GM06990 (cell line): ENCODE data around the gene RALY.

Experiments used
- DNase-seq: peaks from one replicate; pipeline ENCODE4 v3.0.0-alpha.2; 2011; ENCODE audit not compliant: insufficient read length; ENCODE audit errors: extremely low read depth
- H3K27me3 ChIP-seq: replicated peaks from 2 replicates; pipeline ENCODE4 v1.6.0; 2011; ENCODE audit warnings: low read length; ENCODE audit not compliant: control insufficient read depth, insufficient read depth
- H3K36me3 ChIP-seq: 2 replicates; pipeline ENCODE4 v1.5.1; 2011; ENCODE audit warnings: low read length; ENCODE audit not compliant: control insufficient read depth, insufficient read depth
- H3K4me3 ChIP-seq: replicated peaks from 2 replicates; pipeline ENCODE4 v1.5.1; 2011; ENCODE audit warnings: low read depth, mild to moderate bottlenecking, control low read depth, low read length
- TF ChIP-seq, protein P1 (sequence below): IDR thresholded peaks from 2 replicates; pipeline ENCODE4 v1.5.1; 2011; ENCODE audit warnings: low read length, control low read depth, mild to moderate bottlenecking, inconsistent platforms; ENCODE audit not compliant: insufficient read depth, poor library complexity, severe bottlenecking

RALY gene

DNA sequence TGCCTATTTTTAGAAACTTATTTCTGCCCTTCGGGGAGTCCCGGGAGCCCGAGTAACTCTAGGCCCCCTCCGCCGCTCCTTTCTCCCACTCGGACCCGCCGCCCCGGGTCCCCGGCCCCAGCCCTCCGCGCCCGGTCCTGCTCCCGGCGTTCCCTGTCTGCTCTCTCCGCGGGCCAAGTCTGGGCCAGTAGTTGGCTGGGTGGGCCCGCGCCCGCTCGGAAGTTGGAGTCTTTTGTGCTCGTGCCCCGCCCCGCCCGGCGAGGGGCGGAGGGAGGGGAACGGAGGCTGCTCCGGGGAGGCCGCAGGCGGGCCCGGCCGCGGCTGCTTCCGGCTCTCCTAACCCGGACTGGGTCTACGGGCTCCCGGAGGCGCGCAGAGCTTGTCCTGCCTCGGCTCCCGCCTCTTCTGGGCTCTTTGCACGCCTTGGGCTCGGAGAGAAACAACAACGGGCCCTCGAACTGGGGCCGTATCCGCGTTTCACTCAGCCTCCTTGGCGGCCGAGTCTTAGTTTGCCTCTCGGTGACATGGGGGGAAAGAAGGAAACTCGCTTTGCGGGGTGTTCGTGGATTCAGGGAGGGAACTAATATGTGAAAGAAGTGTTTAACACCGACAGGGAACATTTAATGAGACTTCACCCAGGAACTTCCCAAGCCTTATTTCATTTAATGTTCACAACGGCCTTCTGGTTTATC, 657 bp downstream of the RALY start:
- Histone ChIP-seq H3K27me3 (no peaks in the 10 kb centered on the region), H3K4me3 (peak overlapping the region; percentile 85), H3K36me3 (peaks cover 2% of the 10 kb centered on the region)
- DNase-seq = peak; percentile 90
- TF ChIP-seq, protein P1, sequence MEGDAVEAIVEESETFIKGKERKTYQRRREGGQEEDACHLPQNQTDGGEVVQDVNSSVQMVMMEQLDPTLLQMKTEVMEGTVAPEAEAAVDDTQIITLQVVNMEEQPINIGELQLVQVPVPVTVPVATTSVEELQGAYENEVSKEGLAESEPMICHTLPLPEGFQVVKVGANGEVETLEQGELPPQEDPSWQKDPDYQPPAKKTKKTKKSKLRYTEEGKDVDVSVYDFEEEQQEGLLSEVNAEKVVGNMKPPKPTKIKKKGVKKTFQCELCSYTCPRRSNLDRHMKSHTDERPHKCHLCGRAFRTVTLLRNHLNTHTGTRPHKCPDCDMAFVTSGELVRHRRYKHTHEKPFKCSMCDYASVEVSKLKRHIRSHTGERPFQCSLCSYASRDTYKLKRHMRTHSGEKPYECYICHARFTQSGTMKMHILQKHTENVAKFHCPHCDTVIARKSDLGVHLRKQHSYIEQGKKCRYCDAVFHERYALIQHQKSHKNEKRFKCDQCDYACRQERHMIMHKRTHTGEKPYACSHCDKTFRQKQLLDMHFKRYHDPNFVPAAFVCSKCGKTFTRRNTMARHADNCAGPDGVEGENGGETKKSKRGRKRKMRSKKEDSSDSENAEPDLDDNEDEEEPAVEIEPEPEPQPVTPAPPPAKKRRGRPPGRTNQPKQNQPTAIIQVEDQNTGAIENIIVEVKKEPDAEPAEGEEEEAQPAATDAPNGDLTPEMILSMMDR = no peak

DNA sequence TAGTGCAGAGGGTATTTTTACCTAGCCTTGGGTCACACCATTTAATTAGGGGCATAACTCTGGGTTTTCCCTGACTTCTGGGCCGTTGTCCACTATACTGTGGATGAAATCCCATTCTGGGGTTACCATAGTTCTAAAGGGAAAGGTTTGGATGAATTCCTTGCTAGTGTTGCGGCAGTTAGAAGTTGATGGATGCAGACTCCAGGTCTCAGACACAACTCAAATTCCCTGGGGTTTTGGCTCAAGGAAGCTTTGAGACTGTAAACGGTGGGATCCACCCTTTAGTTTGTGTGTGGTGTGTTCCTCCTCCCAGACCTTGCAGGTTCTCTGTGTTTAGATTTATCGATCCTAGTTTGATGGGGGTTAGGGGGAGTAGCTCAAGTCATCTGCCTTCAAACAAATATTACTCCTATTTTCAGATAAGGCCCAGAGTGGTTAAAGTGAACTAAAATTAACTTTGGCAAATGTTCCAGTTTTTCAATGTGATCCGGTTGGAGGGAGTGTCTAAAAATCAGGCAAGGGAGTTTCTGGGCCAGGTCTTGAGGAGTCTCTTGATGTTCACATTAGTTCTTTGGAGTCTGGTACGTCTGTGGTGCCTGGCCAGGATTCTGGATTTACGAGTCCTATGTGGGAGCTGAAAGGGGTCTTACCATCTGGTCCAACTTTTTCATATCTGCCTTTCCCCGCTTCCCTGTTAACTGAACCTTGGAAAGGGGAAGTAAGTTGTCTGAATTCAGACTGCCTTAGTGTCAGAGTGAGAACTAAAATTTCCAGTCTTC, 1.5 kb downstream of the RALY start:
- H3K4me3 ChIP-seq = peak overlapping the region; percentile 85
- DNase-seq = no peak
- H3K27me3 ChIP-seq = no peaks in the 10 kb centered on the region
- TF ChIP-seq, protein P1 = no peak
- no peaks in the 10 kb centered on the region; the same call in 1 of the 2 replicates for H3K36me3 ChIP-seq

DNA sequence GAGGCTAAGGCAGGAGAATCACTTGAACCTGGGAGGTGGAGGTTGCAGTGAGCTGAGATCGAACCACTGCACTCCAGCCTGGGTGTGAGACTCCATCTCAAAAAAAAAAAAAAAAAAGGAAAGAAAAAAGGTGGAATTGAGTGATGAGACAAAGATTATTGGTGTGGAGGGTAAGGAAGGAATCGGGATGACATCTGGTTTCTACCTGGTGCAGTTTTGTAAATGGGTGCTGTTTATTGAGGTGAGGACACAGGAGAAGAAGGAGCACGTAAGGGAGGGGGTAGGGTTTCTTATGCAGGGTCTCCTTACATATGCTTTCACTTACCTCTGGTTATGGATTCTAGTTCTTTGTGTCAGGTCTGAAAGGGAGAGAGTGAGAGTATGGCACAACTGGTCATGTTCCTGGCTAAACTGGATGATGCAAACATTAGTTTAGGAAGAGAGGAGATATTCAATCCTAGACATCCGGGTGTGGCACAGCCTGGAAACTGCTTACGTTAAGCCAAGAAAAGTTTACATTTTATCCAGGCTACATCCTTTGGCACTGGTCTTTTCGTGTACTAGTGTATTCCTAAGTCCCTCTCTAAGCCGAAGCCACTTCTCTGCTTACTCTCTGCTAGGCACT, 5.4 kb downstream of the RALY start:
- H3K27me3 ChIP-seq = no peaks in the 10 kb centered on the region
- DNase-seq = no peak
- no peaks in the 10 kb centered on the region; the same call in 1 of the 2 replicates for H3K36me3 ChIP-seq
- TF ChIP-seq, protein P1 = no peak
- H3K4me3 ChIP-seq = no peak overlapping the region

DNA sequence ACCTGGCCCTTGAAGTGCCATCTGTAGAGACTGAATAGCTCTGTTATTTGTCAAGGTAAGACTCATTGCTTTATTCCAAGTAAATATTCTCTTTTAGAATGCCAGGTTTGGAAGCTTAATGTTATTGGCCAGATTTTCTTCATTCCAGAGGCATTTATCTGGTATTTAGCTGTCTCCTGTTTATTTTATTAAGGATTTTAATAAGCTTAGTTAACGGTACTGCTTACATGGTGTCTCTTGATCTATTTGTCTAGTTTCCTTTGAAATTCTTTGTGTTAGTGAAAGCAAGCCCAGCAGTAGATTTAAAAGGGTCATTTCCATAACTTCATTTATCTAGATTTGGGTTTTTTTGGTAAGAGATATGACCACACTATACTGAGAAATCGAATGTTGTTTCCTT, 7.7 kb downstream of the RALY start:
- TF ChIP-seq, protein P1 = no peak
- no peak for DNase-seq
- H3K4me3 ChIP-seq = no peak overlapping the region

DNA sequence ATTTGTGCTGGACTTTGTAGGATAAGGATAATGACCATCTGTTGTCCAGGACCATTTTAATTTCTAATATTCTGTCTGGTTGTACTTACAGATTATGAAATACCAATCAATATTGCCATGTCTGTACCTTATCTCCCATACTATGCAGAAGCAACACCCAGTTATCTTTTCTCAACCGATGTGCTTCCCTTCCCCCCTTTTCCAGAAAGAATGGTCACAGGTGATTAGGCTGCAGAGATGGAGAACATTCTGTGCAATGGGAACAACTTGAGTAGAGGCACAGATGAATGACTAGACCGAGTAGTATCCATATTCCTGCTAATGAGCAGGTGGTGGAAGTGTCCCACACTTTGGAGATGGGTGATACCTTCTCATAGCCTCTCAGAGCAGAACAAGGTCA, 10.5 kb downstream of the RALY start:
- TF ChIP-seq, protein P1 = no peak
- no peaks in the 10 kb centered on the region for H3K27me3 ChIP-seq
- H3K36me3 ChIP-seq = no peaks in the 10 kb centered on the region; the same call in none of the 2 replicates
- no peak for DNase-seq
- H3K4me3 ChIP-seq = no peak overlapping the region

More for the DNA sequence above, 7.7 kb downstream of the RALY start:
- no peaks in the 10 kb centered on the region for H3K27me3 ChIP-seq
- no peaks in the 10 kb centered on the region; the same call in 1 of the 2 replicates for H3K36me3 ChIP-seq
